Ishikawa (cell line): ENCODE measurements around the gene GRK5.

ENCODE experiments used
- CEBPB ChIP-seq: IDR thresholded peaks from 2 replicates; pipeline ENCODE4 v1.6.1; 2012
- CREB1 ChIP-seq: IDR thresholded peaks from 2 replicates; pipeline ENCODE4 v1.6.1; 2012; ENCODE audit warnings: low read depth
- EGR1 ChIP-seq: IDR thresholded peaks from 2 replicates; pipeline ENCODE4 v1.6.1; 2012
- EP300 ChIP-seq: IDR thresholded peaks from 2 replicates; pipeline ENCODE4 v1.6.1; 2012; ENCODE audit warnings: borderline replicate concordance
- FOXM1 ChIP-seq: IDR thresholded peaks from 2 replicates; pipeline ENCODE4 v1.6.1; 2012; ENCODE audit warnings: low read depth, borderline replicate concordance
- MAX ChIP-seq: IDR thresholded peaks from 2 replicates; pipeline ENCODE4 v1.6.1; 2012
- NFIC ChIP-seq: IDR thresholded peaks from 2 replicates; pipeline ENCODE4 v1.6.1; 2012
- RAD21 ChIP-seq: IDR thresholded peaks from 2 replicates; pipeline ENCODE4 v1.6.1; 2012; ENCODE audit warnings: low read depth
- REST ChIP-seq: IDR thresholded peaks from 2 replicates; pipeline ENCODE4 v1.6.1; 2012; ENCODE audit warnings: low read depth, mild to moderate bottlenecking
- TAF1 ChIP-seq: IDR thresholded peaks from 2 replicates; pipeline ENCODE4 v1.6.1; 2012; ENCODE audit warnings: low read depth, mild to moderate bottlenecking
- TCF12 ChIP-seq: IDR thresholded peaks from 2 replicates; pipeline ENCODE4 v1.6.1; 2012; ENCODE audit warnings: low read depth
- TEAD4 ChIP-seq: IDR thresholded peaks from 2 replicates; pipeline ENCODE4 v1.6.1; 2012
- YY1 ChIP-seq: IDR thresholded peaks from 2 replicates; pipeline ENCODE4 v1.6.1; 2012; ENCODE audit warnings: low read depth
- ZBTB7A ChIP-seq: IDR thresholded peaks from 2 replicates; pipeline ENCODE4 v1.6.1; 2012; ENCODE audit warnings: low read depth
- TF ChIP-seq, protein P1 (sequence below): IDR thresholded peaks from 2 replicates; pipeline ENCODE4 v1.6.1; 2012

GRK5 gene

DNA sequence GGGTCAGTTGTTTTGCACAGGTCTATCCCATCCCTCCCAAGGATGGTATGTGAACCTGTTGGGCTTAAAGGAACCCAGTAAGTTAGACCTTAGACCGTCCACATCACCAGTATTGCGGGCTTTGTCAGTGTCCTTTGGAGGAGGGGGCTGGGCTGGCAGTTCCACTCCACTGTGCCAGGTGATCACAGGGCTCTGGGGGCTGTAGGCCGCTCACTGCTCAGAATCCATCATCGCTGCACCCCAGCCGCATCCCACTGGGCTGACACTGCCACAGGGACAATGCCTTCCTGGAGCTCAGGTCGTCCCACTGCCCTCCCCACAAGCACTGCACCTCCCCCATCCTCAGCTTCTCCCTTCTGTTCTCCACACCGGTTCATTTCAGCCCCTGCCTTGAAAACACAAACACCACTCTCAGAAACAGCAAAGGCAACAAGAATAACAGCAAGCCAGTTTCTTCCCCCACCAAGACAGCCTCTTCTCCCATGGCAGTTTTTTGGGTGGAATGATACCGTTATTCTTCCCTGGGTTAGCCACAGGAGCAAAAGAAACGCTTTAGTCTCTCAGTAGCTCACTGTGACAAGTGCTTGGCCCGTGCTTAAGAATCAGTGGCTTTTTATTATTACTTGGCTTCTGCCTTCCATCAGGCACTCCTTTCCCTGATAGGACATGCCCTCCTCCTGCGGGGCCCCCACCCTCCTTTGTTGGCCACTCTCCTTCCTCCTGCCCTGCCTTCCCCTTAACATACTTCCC lies 111.2 kb downstream of the GRK5 start:
- TF ChIP-seq NFIC (no peak), EGR1 (no peak), MAX (no peak), FOXM1 (no peak), TCF12 (no peak), TAF1 (no peak), CREB1 (no peak), CEBPB (no peak), TEAD4 (no peak), YY1 (no peak), RAD21 (no peak), ZBTB7A (no peak), REST (no peak), EP300 (no peak)
- TF ChIP-seq, protein P1, sequence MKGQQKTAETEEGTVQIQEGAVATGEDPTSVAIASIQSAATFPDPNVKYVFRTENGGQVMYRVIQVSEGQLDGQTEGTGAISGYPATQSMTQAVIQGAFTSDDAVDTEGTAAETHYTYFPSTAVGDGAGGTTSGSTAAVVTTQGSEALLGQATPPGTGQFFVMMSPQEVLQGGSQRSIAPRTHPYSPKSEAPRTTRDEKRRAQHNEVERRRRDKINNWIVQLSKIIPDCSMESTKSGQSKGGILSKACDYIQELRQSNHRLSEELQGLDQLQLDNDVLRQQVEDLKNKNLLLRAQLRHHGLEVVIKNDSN, result no peak

DNA sequence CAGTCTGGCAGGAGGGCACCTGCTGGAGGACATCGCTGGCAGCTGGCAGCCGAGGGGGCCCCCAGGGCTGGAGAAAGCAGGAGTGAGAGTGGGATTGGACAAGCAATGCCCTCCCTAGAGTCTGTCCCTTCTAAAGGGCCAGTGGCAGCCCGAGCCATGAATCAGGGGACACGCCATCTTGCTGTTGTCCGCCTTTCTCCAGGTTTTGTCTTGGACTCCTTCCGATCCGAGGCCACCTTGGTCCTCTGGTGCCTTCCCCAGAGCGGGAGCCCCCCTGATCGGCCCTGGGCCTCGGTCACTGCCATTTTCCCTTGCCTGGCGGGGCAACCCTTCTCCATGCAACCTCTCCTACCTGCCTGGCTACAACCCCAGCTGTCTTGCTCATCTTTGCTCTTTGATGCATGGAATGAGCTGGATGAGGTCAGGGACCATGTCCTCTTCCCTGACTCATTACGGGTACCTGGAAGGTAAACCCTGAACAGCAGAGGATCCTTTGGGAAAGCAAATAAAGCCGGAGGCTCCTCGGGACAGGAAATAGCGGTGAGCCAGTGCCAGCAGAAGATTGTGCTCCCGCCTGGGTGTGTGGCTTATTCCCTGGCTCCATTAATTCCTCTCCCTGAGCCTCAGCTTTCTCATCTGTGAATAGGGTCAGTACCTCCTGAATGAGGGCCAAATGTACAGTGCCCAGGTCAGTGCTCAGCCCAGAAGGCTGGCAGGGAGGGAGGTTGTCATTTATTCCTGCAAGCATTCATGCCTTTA lies 112.0 kb downstream of the GRK5 start:
- TF ChIP-seq REST (no peak), ZBTB7A (no peak), EGR1 (no peak), TCF12 (no peak), YY1 (no peak), FOXM1 (no peak), RAD21 (no peak), CEBPB (no peak), TEAD4 (no peak), NFIC (no peak), TAF1 (no peak)
- TF ChIP-seq, protein P1, result no peak

GRCh38 chr10:119319920-119320258 lies 112.5 kb downstream of the GRK5 start:
- no peak for TF ChIP-seq EGR1
- no peak for TF ChIP-seq REST
- TF ChIP-seq NFIC, result no peak
- TF ChIP-seq CREB1, result no peak
- no peak for TF ChIP-seq EP300

DNA sequence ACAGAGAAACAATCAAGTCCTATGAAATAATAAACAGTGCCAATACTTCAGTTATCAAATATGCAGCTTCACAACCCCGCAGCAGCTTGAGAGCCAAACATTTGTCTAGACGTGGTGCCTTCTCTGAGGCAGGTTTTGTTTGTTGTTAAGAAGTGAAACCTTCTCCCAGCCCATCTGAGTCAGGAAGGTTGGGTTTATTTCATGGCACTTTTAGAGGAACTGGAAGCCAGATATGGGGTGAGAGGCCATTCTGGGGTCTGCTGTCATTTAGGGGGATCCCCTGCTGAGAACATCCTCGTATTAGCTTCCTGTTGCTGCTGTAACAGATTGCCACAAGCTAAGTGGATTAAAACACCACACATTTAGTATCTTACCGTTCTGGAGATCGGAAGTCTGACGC lies 113.6 kb downstream of the GRK5 start:
- TF ChIP-seq TCF12, result no peak
